ENCODE results near the gene DEGS2. TPM values are rescaled to one million over a fixed set of nuclear protein-coding genes. Genes with fewer than 3 reads are reported as not detected.

Gene DEGS2
- total and polyA plus RNA-seq, 2 of the 13 experiments (the other 11 are each of a cell fraction or from before 2014, with no cell fraction given), result 0.09 TPM

DNA sequence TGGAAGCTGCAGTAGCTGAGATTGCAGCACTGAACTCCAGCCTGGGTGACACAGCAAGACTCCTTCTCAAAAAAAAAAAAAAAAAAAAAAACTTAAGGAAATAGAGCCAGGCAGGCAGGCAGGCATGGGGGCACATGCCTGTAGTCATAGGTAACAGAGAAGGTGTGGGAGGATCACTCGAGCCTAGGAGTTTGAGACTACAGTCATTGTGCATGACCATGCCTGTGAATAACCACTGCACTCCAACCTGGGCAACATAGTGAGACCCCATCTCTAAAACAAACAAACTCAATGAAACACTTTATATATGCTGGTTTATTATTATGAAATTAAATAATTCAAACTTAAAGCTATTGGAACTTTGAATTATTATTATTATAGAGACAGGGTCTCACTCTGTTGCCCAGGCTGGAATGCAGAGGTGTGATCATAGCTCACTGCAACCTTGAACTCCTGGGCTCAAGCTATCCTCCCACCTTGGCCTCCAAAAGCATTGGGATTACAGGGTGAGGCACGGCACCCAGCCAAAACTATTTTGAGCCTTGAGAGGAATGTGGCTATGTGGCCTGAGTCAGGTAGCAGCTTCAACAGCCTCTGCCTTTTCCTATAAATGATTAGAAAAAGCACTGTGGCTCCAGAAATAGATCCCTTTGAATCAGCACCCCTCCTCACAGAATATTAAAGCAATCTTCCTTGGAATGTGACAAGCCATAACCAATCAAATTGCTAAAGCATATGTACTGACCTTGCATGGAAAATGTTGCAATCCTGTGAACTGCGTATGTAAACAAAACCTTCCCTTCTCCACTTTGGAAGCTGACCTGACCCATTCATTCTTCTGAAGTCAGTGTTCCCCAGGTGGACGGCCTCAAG lies 44.8 kb upstream of the DEGS2 start (continued):
- no peak for TF ChIP-seq ATF7 (IDR thresholded peaks at IDR 0.05)
- peak; percentile 17; the same call in 1 of the 2 replicates for TF ChIP-seq ATF7 (CRISPR knock-in tag; IDR thresholded peaks at IDR 0.05)
- TF ChIP-seq SRSF9 (IDR thresholded peaks at IDR 0.05; ENCODE audit: borderline replicate concordance, insufficient read depth, low read depth, low read length, poor library complexity, severe bottlenecking), result no peak
- TF ChIP-seq ZNF674 (CRISPR knock-in tag; IDR thresholded peaks at IDR 0.05; ENCODE audit: low read depth), result no peak
- no peak for TF ChIP-seq DR1 (CRISPR knock-in tag; IDR thresholded peaks at IDR 0.05)
- TF ChIP-seq, protein P1, sequence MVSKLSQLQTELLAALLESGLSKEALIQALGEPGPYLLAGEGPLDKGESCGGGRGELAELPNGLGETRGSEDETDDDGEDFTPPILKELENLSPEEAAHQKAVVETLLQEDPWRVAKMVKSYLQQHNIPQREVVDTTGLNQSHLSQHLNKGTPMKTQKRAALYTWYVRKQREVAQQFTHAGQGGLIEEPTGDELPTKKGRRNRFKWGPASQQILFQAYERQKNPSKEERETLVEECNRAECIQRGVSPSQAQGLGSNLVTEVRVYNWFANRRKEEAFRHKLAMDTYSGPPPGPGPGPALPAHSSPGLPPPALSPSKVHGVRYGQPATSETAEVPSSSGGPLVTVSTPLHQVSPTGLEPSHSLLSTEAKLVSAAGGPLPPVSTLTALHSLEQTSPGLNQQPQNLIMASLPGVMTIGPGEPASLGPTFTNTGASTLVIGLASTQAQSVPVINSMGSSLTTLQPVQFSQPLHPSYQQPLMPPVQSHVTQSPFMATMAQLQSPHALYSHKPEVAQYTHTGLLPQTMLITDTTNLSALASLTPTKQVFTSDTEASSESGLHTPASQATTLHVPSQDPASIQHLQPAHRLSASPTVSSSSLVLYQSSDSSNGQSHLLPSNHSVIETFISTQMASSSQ (IDR thresholded peaks at IDR 0.05; ENCODE audit: low read depth), result no peak
- TF ChIP-seq, protein P1 (CRISPR knock-in tag; IDR thresholded peaks at IDR 0.05; ENCODE audit: borderline replicate concordance), result no peak
- no peak for TF ChIP-seq CC2D1A (CRISPR knock-in tag; IDR thresholded peaks at IDR 0.05)
- peak; percentile 40; the same call in 1 of the 2 replicates for TF ChIP-seq RXRA (CRISPR knock-in tag; IDR thresholded peaks at IDR 0.05)
- no peak for TF ChIP-seq KLF13 (CRISPR knock-in tag; IDR thresholded peaks at IDR 0.05)
- TF ChIP-seq MEF2D (CRISPR knock-in tag; IDR thresholded peaks at IDR 0.05), result peak; percentile 87
- TF ChIP-seq, protein P2, sequence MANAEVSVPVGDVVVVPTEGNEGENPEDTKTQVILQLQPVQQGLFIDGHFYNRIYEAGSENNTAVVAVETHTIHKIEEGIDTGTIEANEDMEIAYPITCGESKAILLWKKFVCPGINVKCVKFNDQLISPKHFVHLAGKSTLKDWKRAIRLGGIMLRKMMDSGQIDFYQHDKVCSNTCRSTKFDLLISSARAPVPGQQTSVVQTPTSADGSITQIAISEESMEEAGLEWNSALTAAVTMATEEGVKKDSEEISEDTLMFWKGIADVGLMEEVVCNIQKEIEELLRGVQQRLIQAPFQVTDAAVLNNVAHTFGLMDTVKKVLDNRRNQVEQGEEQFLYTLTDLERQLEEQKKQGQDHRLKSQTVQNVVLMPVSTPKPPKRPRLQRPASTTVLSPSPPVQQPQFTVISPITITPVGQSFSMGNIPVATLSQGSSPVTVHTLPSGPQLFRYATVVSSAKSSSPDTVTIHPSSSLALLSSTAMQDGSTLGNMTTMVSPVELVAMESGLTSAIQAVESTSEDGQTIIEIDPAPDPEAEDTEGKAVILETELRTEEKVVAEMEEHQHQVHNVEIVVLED (CRISPR knock-in tag; IDR thresholded peaks at IDR 0.05; ENCODE audit: borderline replicate concordance), result peak; percentile 59; the same call in 1 of the 2 replicates
- no peak for TF ChIP-seq ZNF160 (CRISPR knock-in tag; IDR thresholded peaks at IDR 0.05)
- 0 out of 2 replicates have a peak, but pooled peaks have one; percentile 66 for TF ChIP-seq ZNF543 (CRISPR knock-in tag; IDR thresholded peaks at IDR 0.05)
- peak; percentile 93 for TF ChIP-seq ZNF12 (CRISPR knock-in tag; IDR thresholded peaks at IDR 0.05)
- TF ChIP-seq, protein P3, sequence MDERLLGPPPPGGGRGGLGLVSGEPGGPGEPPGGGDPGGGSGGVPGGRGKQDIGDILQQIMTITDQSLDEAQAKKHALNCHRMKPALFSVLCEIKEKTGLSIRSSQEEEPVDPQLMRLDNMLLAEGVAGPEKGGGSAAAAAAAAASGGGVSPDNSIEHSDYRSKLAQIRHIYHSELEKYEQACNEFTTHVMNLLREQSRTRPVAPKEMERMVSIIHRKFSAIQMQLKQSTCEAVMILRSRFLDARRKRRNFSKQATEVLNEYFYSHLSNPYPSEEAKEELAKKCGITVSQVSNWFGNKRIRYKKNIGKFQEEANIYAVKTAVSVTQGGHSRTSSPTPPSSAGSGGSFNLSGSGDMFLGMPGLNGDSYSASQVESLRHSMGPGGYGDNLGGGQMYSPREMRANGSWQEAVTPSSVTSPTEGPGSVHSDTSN (CRISPR knock-in tag; IDR thresholded peaks at IDR 0.05), result no peak
- TF ChIP-seq, protein P4, sequence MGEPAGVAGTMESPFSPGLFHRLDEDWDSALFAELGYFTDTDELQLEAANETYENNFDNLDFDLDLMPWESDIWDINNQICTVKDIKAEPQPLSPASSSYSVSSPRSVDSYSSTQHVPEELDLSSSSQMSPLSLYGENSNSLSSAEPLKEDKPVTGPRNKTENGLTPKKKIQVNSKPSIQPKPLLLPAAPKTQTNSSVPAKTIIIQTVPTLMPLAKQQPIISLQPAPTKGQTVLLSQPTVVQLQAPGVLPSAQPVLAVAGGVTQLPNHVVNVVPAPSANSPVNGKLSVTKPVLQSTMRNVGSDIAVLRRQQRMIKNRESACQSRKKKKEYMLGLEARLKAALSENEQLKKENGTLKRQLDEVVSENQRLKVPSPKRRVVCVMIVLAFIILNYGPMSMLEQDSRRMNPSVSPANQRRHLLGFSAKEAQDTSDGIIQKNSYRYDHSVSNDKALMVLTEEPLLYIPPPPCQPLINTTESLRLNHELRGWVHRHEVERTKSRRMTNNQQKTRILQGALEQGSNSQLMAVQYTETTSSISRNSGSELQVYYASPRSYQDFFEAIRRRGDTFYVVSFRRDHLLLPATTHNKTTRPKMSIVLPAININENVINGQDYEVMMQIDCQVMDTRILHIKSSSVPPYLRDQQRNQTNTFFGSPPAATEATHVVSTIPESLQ (CRISPR knock-in tag; conservative IDR thresholded peaks at IDR 0.05), result no peak
- TF ChIP-seq ZNF350 (CRISPR knock-in tag; IDR thresholded peaks at IDR 0.05; ENCODE audit: borderline replicate concordance, low read depth), result no peak
- TF ChIP-seq ELF4 (CRISPR knock-in tag; IDR thresholded peaks at IDR 0.05; ENCODE audit: borderline replicate concordance), result no peak
- TF ChIP-seq CENPT (CRISPR knock-in tag; IDR thresholded peaks at IDR 0.05; ENCODE audit: low read depth), result no peak

All from HepG2 (cell line).